Spinal cord (tissue), 10 donors: Measurements from ENCODE around the gene HEPH. TPM values are rescaled to one million over a fixed set of nuclear protein-coding genes. Genes with fewer than 3 reads are reported as not detected.
"Not testable (repeated sequence)": the region's sequence is repeated elsewhere in the genome, so short reads cannot be mapped to it uniquely, and the experiment has no call there.

Source experiments
- DNase-seq, 6 donors: peaks; one replicate each; pipeline versions ENCODE4 v3.0.0 to v3.0.0-alpha.2; 2013 to 2015; ENCODE audit warnings: low spot score in 6 of 6, low read depth in 4 of 6
- H3K27ac ChIP-seq: one replicate; pipeline ENCODE4 v1.5.1; 2013; ENCODE audit warnings: low read depth, low read length, control low read depth
- H3K27me3 ChIP-seq: one replicate; pipeline ENCODE4 v1.6.1; 2013; ENCODE audit warnings: low read length; ENCODE audit not compliant: control insufficient read depth, insufficient read depth
- H3K36me3 ChIP-seq: one replicate; pipeline ENCODE4 v1.6.1; 2013; ENCODE audit warnings: low read length; ENCODE audit not compliant: control insufficient read depth, insufficient read depth
- H3K4me1 ChIP-seq: one replicate; pipeline ENCODE4 v1.6.1; 2013; ENCODE audit warnings: low read length; ENCODE audit not compliant: control insufficient read depth, insufficient read depth
- H3K4me3 ChIP-seq: one replicate; pipeline ENCODE4 v1.5.1; 2013; ENCODE audit warnings: low read depth, low read length, control low read depth
- H3K9me3 ChIP-seq: one replicate; pipeline ENCODE4 v1.6.1; 2013; ENCODE audit warnings: low read length; ENCODE audit not compliant: control insufficient read depth, insufficient read depth
- WGBS: methylation state at CpG from one replicate; pipeline ENCODE4 v1.1.5; 2013; ENCODE audit warnings: missing lambda C conversion rate; ENCODE audit not compliant: insufficient coverage; 5-methylcytosine and 5-hydroxymethylcytosine counted together
- polyA plus RNA-seq, 2 donors: library from polyadenylated mRNA; unstranded; fragments of 120-200 nt; gene quantifications; one replicate each; pipeline ENCODE4 v1.2.1, GENCODE V29; 2013; ENCODE audit not compliant: insufficient read length in 2 of 2
- total RNA-seq, 2 donors: library from RNA; depleted of rRNA in 1 of 2; stranded (reverse); fragments of 120-200 nt in 1 of 2; fragments of >200 nt in 1 of 2; gene quantifications; one replicate each; pipeline versions ENCODE4 v1.2.3 to v1.2.4, GENCODE V29; 2013 to 2014
- donor health status: healthy.

HEPH gene
- total and polyA plus RNA-seq, 4 donors, result 29.1 to 44.4 (median 34.1) TPM

DNA sequence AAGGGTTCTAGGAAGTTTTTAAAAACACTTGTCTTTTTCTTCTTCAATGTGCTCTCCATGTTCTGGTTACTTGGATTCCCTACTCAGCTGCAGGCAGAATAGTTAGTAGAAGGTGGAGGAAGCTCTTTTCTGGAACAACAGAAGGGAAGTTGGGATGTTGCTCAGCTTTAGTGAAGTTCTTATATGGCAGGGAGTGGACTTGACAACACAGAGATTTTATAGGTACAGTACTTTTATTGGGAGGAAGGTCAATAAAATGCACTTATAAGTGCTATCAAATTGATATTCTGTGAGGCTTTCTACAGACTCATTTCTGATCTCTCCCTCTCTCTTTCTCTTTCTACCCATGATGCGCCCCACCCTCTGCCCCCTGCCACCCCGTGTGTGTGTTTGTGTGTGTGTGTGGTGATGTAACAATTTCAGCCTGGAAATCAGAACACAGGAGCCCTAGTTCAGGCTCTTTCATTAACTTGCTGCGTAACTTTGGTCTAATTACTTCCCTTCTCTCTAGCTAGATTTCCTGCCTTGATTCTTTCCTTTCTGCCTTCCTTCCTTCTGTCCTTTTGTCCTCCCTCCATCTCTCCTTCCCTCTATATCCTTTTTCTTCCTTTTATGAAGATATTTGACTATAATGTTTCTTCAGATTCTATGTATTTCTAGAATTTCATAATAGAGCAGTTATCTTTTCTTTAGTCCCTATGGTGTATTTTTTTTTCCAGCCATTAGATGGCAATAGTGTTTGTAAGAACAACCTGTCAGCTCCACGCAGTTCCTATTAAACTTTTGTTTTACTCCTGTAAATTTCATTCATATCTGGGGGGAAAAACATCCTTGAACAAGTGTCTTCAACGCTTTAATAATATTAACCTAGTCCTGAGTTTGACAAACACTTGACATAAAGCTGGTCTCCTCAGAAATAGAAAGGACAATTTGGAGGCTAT lies 37.1 kb downstream of the HEPH start:
- Histone ChIP-seq H3K4me1 (no peaks in the 10 kb centered on the region), H3K36me3 (no peaks in the 10 kb centered on the region), H3K4me3 (no peak overlapping the region), H3K27me3 (no peaks in the 10 kb centered on the region), H3K9me3 (no peaks in the 10 kb centered on the region), H3K27ac (no peak overlapping the region)
- 60% methylated on average over 1 of the region's 5 CpGs for WGBS
- peak in 2 of 6 donors; percentile 3 to 27 for DNase-seq

GRCh38 chrX:66203114-66203513 lies 39.1 kb downstream of the HEPH start:
- Histone ChIP-seq H3K9me3 (no peaks in the 10 kb centered on the region), H3K27ac (no peak overlapping the region), H3K4me1 (no peaks in the 10 kb centered on the region), H3K27me3 (no peaks in the 10 kb centered on the region), H3K4me3 (no peak overlapping the region), H3K36me3 (no peaks in the 10 kb centered on the region)
- 38% methylated on average over 1 of the region's 5 CpGs for WGBS
- no peak for DNase-seq

DNA sequence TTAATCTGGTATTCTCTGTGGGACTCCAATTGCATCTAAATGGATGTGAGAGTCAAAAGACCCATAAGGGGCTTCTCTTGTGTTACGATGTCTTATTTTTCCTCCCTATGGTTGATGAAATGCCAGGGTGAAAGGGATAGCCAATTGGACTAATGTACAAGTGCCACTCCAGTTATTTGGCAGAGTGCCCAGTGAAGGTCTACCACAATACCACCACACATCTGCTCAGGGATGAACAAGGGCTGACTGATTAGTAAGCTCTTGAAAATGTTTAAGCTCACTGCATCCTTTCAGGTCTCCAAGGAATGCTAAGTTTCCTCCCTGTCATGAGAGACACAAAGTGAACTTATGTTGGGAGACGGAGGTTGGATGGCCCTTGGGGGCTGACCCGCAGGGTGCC lies 57.8 kb downstream of the HEPH start:
- peak in 2 of 6 donors; percentile 1 to 9 for DNase-seq
- Histone ChIP-seq H3K27me3 (no peaks in the 10 kb centered on the region), H3K9me3 (no peaks in the 10 kb centered on the region), H3K27ac (no peak overlapping the region), H3K4me3 (no peak overlapping the region), H3K36me3 (no peaks in the 10 kb centered on the region), H3K4me1 (no peaks in the 10 kb centered on the region)
- WGBS, result 84% methylated on average over 2 of the region's 3 CpGs

GRCh38 chrX:66232296-66232695 lies 68.2 kb downstream of the HEPH start:
- H3K36me3 ChIP-seq, result no peaks in the 10 kb centered on the region
- no peaks in the 10 kb centered on the region for H3K9me3 ChIP-seq
- DNase-seq, result no peak
- H3K27me3 ChIP-seq, result no peaks in the 10 kb centered on the region
- no peak overlapping the region for H3K4me3 ChIP-seq
- no peak overlapping the region for H3K27ac ChIP-seq
- no peaks in the 10 kb centered on the region for H3K4me1 ChIP-seq
- no CpG with 5 or more reads among the region's 2 CpGs for WGBS

GRCh38 chrX:66233209-66233608 lies 69.2 kb downstream of the HEPH start:
- no peak overlapping the region for H3K4me3 ChIP-seq
- H3K27ac ChIP-seq, result no peak overlapping the region
- no peaks in the 10 kb centered on the region for H3K9me3 ChIP-seq
- peak in 3 of 6 donors; percentile 2 to 18 (median 18) for DNase-seq
- no peaks in the 10 kb centered on the region for H3K36me3 ChIP-seq
- no peaks in the 10 kb centered on the region for H3K4me1 ChIP-seq
- no peaks in the 10 kb centered on the region for H3K27me3 ChIP-seq

DNA sequence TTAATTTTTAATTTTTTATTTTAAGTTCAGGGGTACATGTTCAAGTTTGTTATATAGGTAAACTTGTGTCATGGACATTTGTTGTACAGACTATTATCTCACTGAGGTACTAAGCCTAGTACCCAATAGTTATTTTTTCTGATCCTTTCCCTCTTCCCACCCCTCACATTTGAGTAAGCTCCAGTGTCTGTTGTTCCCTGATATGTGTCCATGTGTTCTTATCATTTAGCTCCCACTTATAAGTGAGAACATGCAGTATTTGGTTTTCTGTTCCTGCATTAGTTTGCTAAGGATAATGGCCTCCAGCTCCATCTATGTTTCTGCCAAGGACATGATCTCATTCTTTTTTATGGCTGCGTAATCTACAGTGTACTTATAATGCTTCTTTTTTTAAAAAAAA lies 69.9 kb downstream of the HEPH start:
- not testable (repeated sequence) for H3K36me3 ChIP-seq, H3K4me1 ChIP-seq
- WGBS, result no CpG with 5 or more reads among the region's 1 CpG

GRCh38 chrX:66255359-66255967 lies 91.4 kb downstream of the HEPH start:
- no peak overlapping the region for H3K27ac ChIP-seq
- H3K4me1 ChIP-seq, result no peaks in the 10 kb centered on the region
- no peaks in the 10 kb centered on the region for H3K9me3 ChIP-seq
- no peak overlapping the region for H3K4me3 ChIP-seq
- WGBS, result no CpG with 5 or more reads among the region's 1 CpG
- no peak for DNase-seq
- H3K36me3 ChIP-seq, result no peaks in the 10 kb centered on the region
- H3K27me3 ChIP-seq, result no peaks in the 10 kb centered on the region

More for the DNA sequence above, 69.9 kb downstream of the HEPH start:
- not testable (repeated sequence) for H3K27ac ChIP-seq, H3K4me3 ChIP-seq, DNase-seq, H3K27me3 ChIP-seq, H3K9me3 ChIP-seq

DNA sequence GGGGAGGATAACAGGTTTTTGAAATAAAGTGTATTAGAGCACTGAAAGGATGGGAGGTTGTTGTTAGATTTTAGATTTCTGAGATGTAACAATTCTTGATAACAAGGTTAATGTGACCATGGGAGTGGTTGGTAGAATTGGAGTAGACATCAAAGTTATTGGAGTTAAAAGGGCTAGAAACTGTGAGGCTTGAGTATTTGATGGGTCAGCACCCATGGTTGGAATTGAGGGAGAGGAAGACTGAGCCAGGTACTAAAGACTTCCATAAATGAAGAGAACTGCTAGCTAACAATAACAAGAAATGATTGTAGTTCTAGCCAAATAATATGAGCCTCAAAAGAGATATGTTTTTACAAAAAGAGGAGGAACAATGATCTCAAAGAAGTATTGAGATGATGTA lies 98.8 kb downstream of the HEPH start:
- Histone ChIP-seq H3K36me3 (no peaks in the 10 kb centered on the region), H3K27me3 (no peaks in the 10 kb centered on the region)
- no peak for DNase-seq

More for the DNA sequence above, 98.8 kb downstream of the HEPH start:
- Histone ChIP-seq H3K4me3 (no peak overlapping the region), H3K27ac (no peak overlapping the region), H3K9me3 (no peaks in the 10 kb centered on the region), H3K4me1 (no peaks in the 10 kb centered on the region)
